GM12891 (cell line): Measurements from ENCODE around the gene SNAPC1.

ENCODE experiments used
- DNase-seq: peaks from one replicate; pipeline ENCODE4 v3.0.0; 2011; ENCODE audit warnings: low spot score; ENCODE audit not compliant: insufficient read length
- FAIRE-seq: peaks from 2 replicates; lab custom pipeline; 2011; peaks lifted over from hg19 to GRCh38; lab: Jason Lieb, UNC
- PAX5 ChIP-seq: IDR thresholded peaks from 2 replicates; pipeline ENCODE4 v1.6.1; 2011; ENCODE audit warnings: low read length, moderate library complexity, mild to moderate bottlenecking; ENCODE audit not compliant: insufficient read depth, severe bottlenecking
- POLR2A ChIP-seq: IDR thresholded peaks from 2 replicates; pipeline ENCODE4 v1.6.1; 2011; ENCODE audit warnings: low read depth, low read length, control low read depth
- POLR2AphosphoS5 ChIP-seq: IDR thresholded peaks from 2 replicates; pipeline ENCODE4 v1.6.1; 2011; ENCODE audit warnings: low read depth, low read length, control low read depth
- POU2F2 ChIP-seq: IDR thresholded peaks from 2 replicates; pipeline ENCODE4 v1.6.1; 2011; ENCODE audit warnings: low read depth, mild to moderate bottlenecking, control low read depth, low read length, moderate library complexity
- SPI1 ChIP-seq: IDR thresholded peaks from 2 replicates; pipeline ENCODE4 v1.6.1; 2011; ENCODE audit warnings: low read depth, low read length, control low read depth
- TAF1 ChIP-seq: IDR thresholded peaks from 2 replicates; pipeline ENCODE4 v1.6.1; 2011; ENCODE audit warnings: low read depth, low read length, control low read depth

Gene SNAPC1

DNA sequence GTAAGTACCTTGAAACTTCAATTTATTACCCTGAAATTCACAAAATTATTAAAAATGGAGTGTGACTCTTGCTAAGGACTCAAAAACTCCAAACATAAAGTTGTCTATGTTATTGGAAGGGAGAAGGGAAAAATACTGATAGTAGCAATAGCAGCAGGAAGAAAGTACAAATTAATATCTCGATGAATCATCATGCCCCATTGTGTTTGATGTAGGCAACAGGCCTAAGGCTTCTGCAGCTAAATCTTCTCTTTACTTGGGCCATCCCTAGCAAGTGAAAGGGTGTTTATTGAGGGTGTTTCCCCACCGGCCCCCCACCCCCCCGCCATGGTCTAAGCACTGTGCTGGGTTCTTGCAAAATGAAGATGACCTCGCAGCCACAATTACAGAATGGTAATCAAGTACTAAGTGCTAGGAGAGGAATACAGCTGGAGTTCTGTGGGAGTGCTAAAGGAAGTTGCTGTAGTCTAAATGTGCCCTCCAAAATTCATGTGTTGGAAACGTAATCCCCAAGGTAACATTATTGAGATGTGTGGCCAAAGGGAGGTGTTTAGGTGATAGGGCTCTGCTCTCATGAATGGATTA lies 76.5 kb downstream of the SNAPC1 start:
- TF ChIP-seq POU2F2 (no peak), SPI1 (no peak), POLR2A (no peak), TAF1 (no peak), POLR2AphosphoS5 (no peak), PAX5 (no peak)
- DNase-seq, result no peak
- no peak for FAIRE-seq

DNA sequence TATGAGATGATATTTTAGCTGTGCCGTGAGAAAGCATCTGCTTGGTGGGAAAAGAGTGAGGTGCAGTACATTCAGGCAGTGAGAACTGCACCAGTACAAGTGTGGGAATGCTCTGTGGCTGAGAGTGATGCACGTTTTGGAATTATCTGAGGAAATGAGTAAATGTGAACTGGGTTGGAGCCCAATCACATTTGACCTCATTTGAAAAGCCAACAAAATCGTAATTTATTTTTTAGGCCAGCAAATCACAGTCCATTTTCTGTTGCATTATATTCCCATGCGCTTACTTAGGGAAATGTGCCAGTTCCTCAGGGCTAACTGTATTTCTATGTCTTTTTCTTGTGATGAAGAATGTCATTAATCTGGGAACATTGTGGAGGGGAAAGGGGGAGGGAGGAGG lies 77.3 kb downstream of the SNAPC1 start:
- FAIRE-seq, result no peak
- no peak for DNase-seq
- TF ChIP-seq SPI1 (no peak), PAX5 (no peak), POLR2AphosphoS5 (no peak), POU2F2 (no peak), TAF1 (no peak), POLR2A (no peak)

DNA sequence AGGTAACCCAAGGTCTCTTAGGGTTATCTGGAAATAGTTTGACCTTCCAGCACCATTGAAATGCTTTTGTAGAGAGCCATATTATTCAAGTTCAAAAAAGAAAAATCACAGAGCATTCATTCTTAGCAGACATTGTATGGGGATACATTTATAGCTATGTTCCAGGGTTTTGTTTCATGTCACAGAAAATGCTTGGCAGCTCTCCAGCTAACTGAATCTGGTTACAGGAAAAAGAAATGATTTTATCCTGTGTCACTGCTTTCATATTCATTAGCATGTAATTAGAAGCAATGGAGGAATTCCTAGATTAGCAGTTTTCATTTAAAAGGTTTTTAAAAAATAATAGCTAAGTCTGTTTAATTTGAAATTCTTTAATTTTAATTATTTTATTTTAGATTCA lies 78.9 kb downstream of the SNAPC1 start:
- FAIRE-seq, result no peak
- DNase-seq, result no peak
- no peak for TF ChIP-seq POU2F2
